ENCODE results near the gene SOHLH1. TPM values are rescaled to one million over a fixed set of nuclear protein-coding genes. Genes with fewer than 3 reads are reported as not detected.

Gene SOHLH1
- total and polyA plus RNA-seq, 2 of the 4 experiments (the other 2 are of a cell fraction): not detected

DNA sequence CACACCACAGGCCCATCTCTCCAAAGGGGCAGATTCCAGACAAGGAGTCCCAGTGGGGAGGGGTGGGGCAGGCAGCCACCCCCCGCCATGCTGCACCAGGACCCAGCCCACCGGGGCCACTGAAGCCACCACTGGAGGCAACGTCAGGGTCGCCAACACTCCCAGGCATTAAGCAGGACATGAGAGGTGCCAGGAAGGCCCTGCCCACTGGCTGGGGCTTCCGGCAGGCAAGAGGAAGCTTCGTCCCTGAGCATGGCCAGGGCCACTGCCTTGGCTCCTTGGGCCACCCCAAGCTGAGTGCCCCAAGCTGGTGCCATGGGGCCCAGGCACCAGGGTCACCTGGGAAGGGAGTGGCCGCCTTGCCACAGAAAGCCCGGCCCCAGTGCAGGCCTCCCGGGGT, 20.2 kb upstream of the SOHLH1 start:
- no peak overlapping the region for H3K23ac ChIP-seq (ENCODE audit: low read depth, low read length)
- dilution Hi-C loops (cut with HindIII; ENCODE audit: low sequenced_read_pairs, unreplicated experiment): no loop called here
- DNase-seq (no peak), ATAC-seq (ENCODE audit: low read depth) (no peak)
- ChIA-PET POLR2A (ENCODE audit: unreplicated experiment) (no interaction called here), CTCF (no interaction called here)
- H2AK5ac ChIP-seq (ENCODE audit: low read depth, low read length): no peak overlapping the region
- intact Hi-C loops (cut with micrococcal nuclease): no loop called here
- no peak overlapping the region for H2AK9ac ChIP-seq (replicated peaks; ENCODE audit: low read depth, low read length, poor library complexity)
- no peak overlapping the region for H3K18ac ChIP-seq (ENCODE audit: low read depth, low read length)
- TF ChIP-seq SMC3 (IDR thresholded peaks at IDR 0.05; ENCODE audit: low read depth, low read length): no peak
- no peak for TF ChIP-seq POLR2A (IDR thresholded peaks at IDR 0.05; ENCODE audit: low read depth, low read length)
- TF ChIP-seq MAFK (IDR thresholded peaks at IDR 0.05; ENCODE audit: low read depth, low read length): no peak
- no peak for TF ChIP-seq NFE2L2 (IDR thresholded peaks at IDR 0.05; ENCODE audit: low read depth, low read length)
- TF ChIP-seq, protein P1, sequence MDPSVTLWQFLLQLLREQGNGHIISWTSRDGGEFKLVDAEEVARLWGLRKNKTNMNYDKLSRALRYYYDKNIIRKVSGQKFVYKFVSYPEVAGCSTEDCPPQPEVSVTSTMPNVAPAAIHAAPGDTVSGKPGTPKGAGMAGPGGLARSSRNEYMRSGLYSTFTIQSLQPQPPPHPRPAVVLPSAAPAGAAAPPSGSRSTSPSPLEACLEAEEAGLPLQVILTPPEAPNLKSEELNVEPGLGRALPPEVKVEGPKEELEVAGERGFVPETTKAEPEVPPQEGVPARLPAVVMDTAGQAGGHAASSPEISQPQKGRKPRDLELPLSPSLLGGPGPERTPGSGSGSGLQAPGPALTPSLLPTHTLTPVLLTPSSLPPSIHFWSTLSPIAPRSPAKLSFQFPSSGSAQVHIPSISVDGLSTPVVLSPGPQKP (IDR thresholded peaks at IDR 0.05; ENCODE audit: borderline replicate concordance, low read depth, low read length): no peak
- TF ChIP-seq, protein P2, sequence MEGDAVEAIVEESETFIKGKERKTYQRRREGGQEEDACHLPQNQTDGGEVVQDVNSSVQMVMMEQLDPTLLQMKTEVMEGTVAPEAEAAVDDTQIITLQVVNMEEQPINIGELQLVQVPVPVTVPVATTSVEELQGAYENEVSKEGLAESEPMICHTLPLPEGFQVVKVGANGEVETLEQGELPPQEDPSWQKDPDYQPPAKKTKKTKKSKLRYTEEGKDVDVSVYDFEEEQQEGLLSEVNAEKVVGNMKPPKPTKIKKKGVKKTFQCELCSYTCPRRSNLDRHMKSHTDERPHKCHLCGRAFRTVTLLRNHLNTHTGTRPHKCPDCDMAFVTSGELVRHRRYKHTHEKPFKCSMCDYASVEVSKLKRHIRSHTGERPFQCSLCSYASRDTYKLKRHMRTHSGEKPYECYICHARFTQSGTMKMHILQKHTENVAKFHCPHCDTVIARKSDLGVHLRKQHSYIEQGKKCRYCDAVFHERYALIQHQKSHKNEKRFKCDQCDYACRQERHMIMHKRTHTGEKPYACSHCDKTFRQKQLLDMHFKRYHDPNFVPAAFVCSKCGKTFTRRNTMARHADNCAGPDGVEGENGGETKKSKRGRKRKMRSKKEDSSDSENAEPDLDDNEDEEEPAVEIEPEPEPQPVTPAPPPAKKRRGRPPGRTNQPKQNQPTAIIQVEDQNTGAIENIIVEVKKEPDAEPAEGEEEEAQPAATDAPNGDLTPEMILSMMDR (conservative IDR thresholded peaks at IDR 0.05; ENCODE audit: low read depth, low read length): no peak
- TF ChIP-seq, protein P3, sequence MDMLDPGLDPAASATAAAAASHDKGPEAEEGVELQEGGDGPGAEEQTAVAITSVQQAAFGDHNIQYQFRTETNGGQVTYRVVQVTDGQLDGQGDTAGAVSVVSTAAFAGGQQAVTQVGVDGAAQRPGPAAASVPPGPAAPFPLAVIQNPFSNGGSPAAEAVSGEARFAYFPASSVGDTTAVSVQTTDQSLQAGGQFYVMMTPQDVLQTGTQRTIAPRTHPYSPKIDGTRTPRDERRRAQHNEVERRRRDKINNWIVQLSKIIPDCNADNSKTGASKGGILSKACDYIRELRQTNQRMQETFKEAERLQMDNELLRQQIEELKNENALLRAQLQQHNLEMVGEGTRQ (IDR thresholded peaks at IDR 0.05; ENCODE audit: low read depth, low read length): no peak
- TF ChIP-seq RFX5 (IDR thresholded peaks at IDR 0.05; ENCODE audit: low read depth, low read length): no peak
- TF ChIP-seq FOS (IDR thresholded peaks at IDR 0.05; ENCODE audit: low read depth, low read length): no peak
- no peak for TF ChIP-seq RCOR1 (IDR thresholded peaks at IDR 0.05; ENCODE audit: insufficient replicate concordance, low read length)
- no peak for TF ChIP-seq RAD21 (IDR thresholded peaks at IDR 0.05; ENCODE audit: low read length)
- no peak for TF ChIP-seq CHD1 (IDR thresholded peaks at IDR 0.05; ENCODE audit: low read depth, low read length)
- no peak for TF ChIP-seq CEBPB (IDR thresholded peaks at IDR 0.05; ENCODE audit: low read depth, low read length)
- TF ChIP-seq MXI1 (IDR thresholded peaks at IDR 0.05; ENCODE audit: borderline replicate concordance, low read depth, low read length): no peak
- TF ChIP-seq BHLHE40 (IDR thresholded peaks at IDR 0.05; ENCODE audit: low read depth, low read length): no peak
- TF ChIP-seq MAZ (IDR thresholded peaks at IDR 0.05; ENCODE audit: borderline replicate concordance, low read depth, low read length): no peak
- no peak overlapping the region for H3K4me2 ChIP-seq (ENCODE audit: low read depth, low read length)
- WGBS, 2 experiments (ENCODE audit: extremely low coverage in 2 of 2, insufficient read length in 1 of 2): 38% methylated on average over 2 of the region's 9 CpGs; no CpG with 5 or more reads in 1 of the 2 experiments
- no peak overlapping the region for H3K4ac ChIP-seq (ENCODE audit: low read depth, low read length)
- no peak overlapping the region for H2BK15ac ChIP-seq (ENCODE audit: low read depth, low read length)
- H4K8ac ChIP-seq (ENCODE audit: low read depth in 2 of 2, low read length in 2 of 2): no peak overlapping the region
- no peaks in the 10 kb centered on the region for H3K4me1 ChIP-seq (ENCODE audit: control insufficient read depth, insufficient read depth, low read length)
- H3K14ac ChIP-seq (replicated peaks; ENCODE audit: low read depth, low read length): no peak overlapping the region
- no peaks in the 10 kb centered on the region for H3K9me3 ChIP-seq (ENCODE audit: control insufficient read depth, insufficient read depth, low read length)
- in situ Hi-C loops (cut with MboI; ENCODE audit: low sequenced_read_pairs): no loop called here
- H4K91ac ChIP-seq (ENCODE audit: insufficient read depth, low read depth, low read length): no peak overlapping the region
- H3K27ac ChIP-seq (ENCODE audit: insufficient read depth, low read length): no peak overlapping the region
- no peak overlapping the region for H4K5ac ChIP-seq (ENCODE audit: low read depth, low read length)
- no peaks in the 10 kb centered on the region for H3K79me1 ChIP-seq (ENCODE audit: low read depth in 1 of 2, low read length in 2 of 2)
- no peak overlapping the region for H2BK120ac ChIP-seq (ENCODE audit: low read depth, low read length)
- BruUV-seq (replicated peaks): no TSS peak
- no peak overlapping the region for H3K56ac ChIP-seq (ENCODE audit: extremely low read depth, insufficient read depth, low read length)
- H2AFZ ChIP-seq (replicated peaks; ENCODE audit: low read length, poor library complexity): no peak overlapping the region
- H3K36me3 ChIP-seq (ENCODE audit: control insufficient read depth, insufficient read depth, low read length): no peaks in the 10 kb centered on the region
- H2BK20ac ChIP-seq (ENCODE audit: low read depth, low read length): no peak overlapping the region
- H3K27me3 ChIP-seq (ENCODE audit: control insufficient read depth, insufficient read depth, low read length): peaks cover 19% of the 10 kb centered on the region
- no peak overlapping the region for H2BK5ac ChIP-seq (ENCODE audit: low read depth, low read length, poor library complexity, severe bottlenecking)
- H4K20me1 ChIP-seq (ENCODE audit: insufficient read depth, low read length): no peaks in the 10 kb centered on the region
- H3K9ac ChIP-seq (ENCODE audit: low read depth, low read length): no peak overlapping the region
- H3K9me1 ChIP-seq (ENCODE audit: insufficient read depth, low read length): no peaks in the 10 kb centered on the region
- H3K4me3 ChIP-seq (ENCODE audit: insufficient read depth, low read depth, low read length): no peak overlapping the region
